Measurements from ENCODE around the gene BEAN1. TPM values are rescaled to one million over a fixed set of nuclear protein-coding genes. Genes with fewer than 3 reads are reported as not detected.

BEAN1 gene
- total RNA-seq, 2 experiments from 2014 or later = not detected

DNA sequence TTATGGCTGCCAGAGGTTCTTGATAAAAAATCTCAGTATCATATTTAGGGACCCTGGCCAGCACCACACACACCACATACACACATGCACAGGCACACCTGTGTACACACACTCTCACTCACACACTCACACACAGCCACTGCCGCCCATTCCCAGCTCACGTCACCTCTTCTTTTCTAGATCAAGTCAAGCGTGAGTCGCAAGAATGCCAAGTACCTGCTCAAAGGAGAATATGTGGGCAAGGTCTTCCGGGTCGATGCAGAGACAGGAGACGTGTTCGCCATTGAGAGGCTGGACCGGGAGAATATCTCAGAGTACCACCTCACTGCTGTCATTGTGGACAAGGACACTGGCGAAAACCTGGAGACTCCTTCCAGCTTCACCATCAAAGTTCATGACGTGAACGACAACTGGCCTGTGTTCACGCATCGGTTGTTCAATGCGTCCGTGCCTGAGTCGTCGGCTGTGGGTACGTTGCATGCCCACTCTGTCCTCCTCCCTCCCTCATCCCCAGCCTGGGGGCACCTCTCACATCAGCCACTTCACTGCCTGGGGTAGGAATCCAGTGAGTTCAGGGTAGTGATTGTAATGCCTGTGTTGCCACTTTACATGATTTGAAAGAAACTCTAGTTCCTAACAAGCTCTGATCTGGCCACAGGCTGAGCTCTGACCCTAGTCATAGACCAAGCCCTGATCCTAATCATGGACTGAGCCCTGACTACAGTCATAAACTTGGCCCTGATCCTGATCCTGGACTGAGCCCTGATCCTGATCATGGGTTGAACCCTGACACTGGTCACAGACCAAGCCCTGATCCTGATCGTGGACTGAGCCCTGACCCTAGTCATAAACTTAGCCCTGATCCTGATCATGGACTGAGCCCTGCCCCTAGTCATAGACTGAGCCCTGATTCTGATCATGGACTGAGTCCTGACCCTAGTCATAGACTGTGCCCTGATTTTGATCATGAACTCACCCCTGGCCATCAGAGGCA lies 40.2 kb upstream of the BEAN1 start:
- CTCF ChIA-PET = no interaction called here
- Mint-ChIP-seq H3K36me3 (ENCODE audit: low read depth) (no peaks in the 10 kb centered on the region), H3K27ac (no peak overlapping the region), H3K4me1 (no peaks in the 10 kb centered on the region), H3K4me3 (no peak overlapping the region), H3K27me3 (peaks cover 1% of the 10 kb centered on the region), H3K9me3 (ENCODE audit: low read depth) (no peaks in the 10 kb centered on the region)
- DNase-seq (no peak), ATAC-seq (no peak)
- intact Hi-C loops (cut with DNase I, micrococcal nuclease) = no loop called here
- POLR2A ChIA-PET = no interaction called here

DNA sequence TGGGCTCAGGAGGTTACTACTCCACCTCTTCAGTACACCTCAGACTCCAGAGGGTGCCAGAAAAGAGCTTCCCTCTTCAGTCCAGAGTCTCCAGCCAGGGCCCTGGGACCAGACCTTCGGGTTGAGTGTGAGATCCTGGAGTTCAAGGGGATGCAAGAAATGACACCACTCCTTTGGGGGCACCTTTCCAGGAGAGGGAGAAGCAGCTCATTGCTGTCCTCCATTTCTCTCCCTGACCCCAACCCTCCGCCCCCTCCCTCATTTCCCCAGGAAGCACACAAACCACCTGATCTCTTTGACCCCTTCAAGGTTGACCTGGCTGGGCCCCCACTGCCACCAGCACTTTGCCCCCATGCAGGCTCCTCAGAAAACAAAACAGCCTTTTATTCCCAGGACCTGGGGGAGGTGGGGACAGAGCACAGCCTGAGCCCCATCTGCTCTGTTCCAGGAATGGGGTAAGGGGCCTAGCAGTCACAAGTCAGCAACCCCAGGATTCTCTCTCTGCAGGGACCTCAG lies 39.2 kb upstream of the BEAN1 start:
- CTCF ChIA-PET = no interaction called here

DNA sequence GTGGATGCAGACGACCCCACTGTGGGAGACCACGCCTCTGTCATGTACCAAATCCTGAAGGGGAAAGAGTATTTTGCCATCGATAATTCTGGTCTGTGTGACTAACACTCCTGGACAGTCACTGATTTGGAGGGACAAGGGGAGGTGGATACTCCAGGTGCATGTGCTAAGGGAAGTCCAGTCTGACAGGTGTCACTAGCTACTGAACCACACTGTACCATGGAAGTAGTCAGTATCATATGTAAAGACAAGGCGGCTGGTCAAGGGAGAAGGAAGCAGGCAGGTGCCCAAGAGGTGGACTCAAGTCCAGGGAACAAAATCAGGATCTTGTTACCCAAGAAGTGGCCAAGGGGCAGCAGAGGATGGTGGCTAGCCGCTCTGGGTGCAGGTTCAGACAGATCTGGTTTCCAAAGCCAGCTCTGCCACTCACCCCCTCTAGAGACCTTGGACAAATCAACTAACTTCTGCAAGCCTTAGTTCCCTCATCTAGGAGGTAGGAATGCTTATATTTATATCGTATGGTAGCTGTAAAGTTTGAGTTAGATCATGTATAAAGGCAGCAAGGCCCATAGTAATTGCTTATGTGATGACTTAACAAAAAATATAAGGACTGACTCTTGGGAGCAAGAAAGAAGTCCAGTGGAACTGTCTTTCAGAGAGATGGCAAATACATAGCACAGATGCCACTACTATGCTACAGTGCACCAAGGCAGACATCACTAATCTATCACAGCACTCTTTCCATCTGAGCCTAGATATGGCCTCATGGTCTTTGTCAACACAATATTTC lies 38.5 kb upstream of the BEAN1 start:
- Mint-ChIP-seq H3K4me3 (no peak overlapping the region), H3K9me3 (ENCODE audit: low read depth) (no peaks in the 10 kb centered on the region), H3K4me1 (no peaks in the 10 kb centered on the region), H3K27me3 (peaks cover 1% of the 10 kb centered on the region), H3K27ac (no peak overlapping the region), H3K36me3 (ENCODE audit: low read depth) (no peaks in the 10 kb centered on the region)
- ChIA-PET POLR2A (no interaction called here), CTCF (no interaction called here)
- no peak for ATAC-seq
- DNase-seq = no peak
- intact Hi-C loops (cut with DNase I, micrococcal nuclease) = no loop called here

More for the DNA sequence above, 39.2 kb upstream of the BEAN1 start:
- POLR2A ChIA-PET = no interaction called here
- H3K9me3 Mint-ChIP-seq (ENCODE audit: low read depth) = no peaks in the 10 kb centered on the region
- H3K27ac Mint-ChIP-seq = no peak overlapping the region
- no peaks in the 10 kb centered on the region for H3K36me3 Mint-ChIP-seq (ENCODE audit: low read depth)
- no peak overlapping the region for H3K4me3 Mint-ChIP-seq
- intact Hi-C loops (cut with DNase I, micrococcal nuclease) = no loop called here
- H3K4me1 Mint-ChIP-seq = no peaks in the 10 kb centered on the region
- no peak for ATAC-seq
- peaks cover 1% of the 10 kb centered on the region for H3K27me3 Mint-ChIP-seq
- no peak for DNase-seq

DNA sequence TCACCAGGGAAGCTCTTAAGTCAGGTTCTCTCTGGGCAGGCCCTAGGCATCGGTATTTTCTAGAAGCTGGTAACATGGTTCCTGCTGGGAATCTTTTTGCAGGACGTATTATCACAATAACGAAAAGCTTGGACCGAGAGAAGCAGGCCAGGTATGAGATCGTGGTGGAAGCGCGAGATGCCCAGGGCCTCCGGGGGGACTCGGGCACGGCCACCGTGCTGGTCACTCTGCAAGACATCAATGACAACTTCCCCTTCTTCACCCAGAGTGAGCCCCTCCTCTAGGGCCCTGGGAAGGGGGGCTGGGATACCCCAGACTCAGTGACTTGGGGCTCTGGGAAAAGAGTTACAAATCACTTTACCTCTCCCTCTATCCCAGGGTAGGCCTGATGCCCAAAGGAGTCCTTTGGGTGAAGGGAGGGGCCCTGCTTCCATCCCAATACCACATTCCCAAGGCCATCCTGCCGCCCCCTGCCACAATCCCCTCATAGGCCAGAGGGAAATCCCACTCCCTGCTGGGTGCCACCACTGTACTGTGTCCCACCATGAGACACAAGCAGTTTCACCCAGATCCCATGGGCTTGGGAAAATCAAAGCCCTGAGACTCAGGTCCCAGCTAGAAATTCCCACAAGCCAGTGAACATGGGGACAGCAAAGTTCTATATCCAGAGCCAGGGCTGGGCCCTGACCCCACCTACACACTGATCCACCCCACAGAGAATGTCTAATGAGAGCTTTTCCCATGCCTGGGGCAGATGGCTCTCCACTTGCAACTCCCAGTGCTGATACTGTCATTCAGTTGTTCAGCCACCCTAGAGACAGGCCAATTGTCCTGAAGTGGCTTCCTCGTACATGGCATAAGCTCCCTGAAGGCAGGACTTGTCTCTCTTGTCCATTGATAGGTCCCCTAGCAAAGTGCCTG lies 37.6 kb upstream of the BEAN1 start:
- ChIA-PET POLR2A (no interaction called here), CTCF (interaction anchor here (1.1 kb wide), 2 partner anchors 48 to 219 kb away, joined by 3 read pairs; no protein-coding TSS in a partner anchor)
- Mint-ChIP-seq H3K4me1 (no peaks in the 10 kb centered on the region), H3K4me3 (no peak overlapping the region), H3K27ac (no peak overlapping the region), H3K36me3 (ENCODE audit: low read depth) (no peaks in the 10 kb centered on the region), H3K9me3 (ENCODE audit: low read depth) (no peaks in the 10 kb centered on the region), H3K27me3 (no peaks in the 10 kb centered on the region)
- intact Hi-C loops (cut with DNase I, micrococcal nuclease) = no loop called here
- ATAC-seq = no peak
- DNase-seq = no peak

DNA sequence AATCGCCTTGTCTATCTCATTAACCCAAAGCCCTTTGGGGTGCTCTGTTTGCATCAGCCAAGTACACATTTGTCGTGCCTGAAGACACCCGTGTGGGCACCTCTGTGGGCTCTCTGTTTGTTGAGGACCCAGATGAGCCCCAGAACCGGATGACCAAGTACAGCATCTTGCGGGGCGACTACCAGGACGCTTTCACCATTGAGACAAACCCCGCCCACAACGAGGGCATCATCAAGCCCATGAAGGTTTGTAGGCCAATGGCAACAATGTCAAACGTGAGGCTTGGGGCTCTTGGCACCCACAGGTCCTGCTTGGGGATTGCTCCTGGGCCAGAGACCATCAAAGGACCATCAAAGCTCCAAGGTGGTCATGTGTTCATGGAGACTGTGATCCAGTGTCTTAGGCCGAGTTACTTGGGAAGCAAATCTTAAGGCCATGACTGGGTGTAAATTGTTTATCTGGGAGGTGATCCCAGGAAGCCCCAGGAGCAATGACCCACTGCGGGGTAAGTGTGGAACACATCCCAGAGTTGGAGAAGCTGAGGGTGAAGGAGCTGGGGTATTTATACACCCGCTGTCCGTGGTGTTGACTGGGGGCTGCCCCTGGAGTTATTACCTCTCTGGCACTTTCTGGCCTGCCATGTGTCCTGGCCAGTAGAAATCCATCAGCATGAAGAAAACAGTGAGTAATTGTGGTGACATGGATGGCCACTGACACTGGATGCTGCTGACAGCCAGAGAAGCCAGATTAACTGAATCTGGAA lies 36.6 kb upstream of the BEAN1 start:
- Mint-ChIP-seq H3K27ac (no peak overlapping the region), H3K4me3 (no peak overlapping the region), H3K36me3 (ENCODE audit: low read depth) (no peaks in the 10 kb centered on the region), H3K27me3 (no peaks in the 10 kb centered on the region), H3K9me3 (ENCODE audit: low read depth) (no peaks in the 10 kb centered on the region), H3K4me1 (no peaks in the 10 kb centered on the region)
- DNase-seq (no peak), ATAC-seq (no peak)
- intact Hi-C loops (cut with DNase I, micrococcal nuclease) = no loop called here
- CTCF ChIA-PET = interaction anchor here (1.1 to 1.4 kb wide), 3 partner anchors 49 to 218 kb away, joined by 3 read pairs; no protein-coding TSS in a partner anchor
- POLR2A ChIA-PET = no interaction called here

DNA sequence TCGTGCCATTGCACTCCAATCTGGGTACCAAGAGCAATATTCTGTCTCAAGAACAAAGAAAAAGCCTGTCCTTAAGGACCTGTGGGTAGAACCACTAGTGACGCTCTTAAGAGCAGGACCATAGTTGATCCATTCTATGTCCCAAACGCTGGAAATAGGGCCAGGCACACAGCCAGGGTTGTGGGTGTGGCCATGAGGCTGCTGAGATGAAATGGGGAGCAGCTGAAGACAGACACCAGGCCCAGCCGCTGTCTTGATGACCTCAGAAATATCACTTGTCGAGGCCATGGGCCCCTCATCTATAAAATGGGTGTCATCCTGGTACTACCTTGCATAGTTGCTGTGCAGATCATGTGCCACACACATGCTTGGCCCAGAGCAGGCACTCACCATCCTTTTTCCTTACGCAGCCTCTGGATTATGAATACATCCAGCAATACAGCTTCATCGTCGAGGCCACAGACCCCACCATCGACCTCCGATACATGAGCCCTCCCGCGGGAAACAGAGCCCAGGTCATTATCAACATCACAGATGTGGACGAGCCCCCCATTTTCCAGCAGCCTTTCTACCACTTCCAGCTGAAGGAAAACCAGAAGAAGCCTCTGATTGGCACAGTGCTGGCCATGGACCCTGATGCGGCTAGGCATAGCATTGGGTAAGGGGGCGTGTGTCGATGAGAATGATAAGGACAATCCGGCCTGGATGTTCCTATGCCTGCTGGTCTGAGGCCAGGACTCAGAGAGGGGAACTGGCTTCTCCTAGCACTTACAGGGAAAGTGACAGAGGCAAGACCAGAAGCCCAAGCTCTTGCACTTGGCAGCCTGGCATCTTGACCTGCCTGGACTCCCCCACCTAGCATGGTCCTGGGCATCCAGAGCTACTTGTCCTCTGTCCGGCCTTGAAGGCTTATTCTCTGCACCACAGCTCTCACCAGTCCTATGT lies 35.1 kb upstream of the BEAN1 start:
- intact Hi-C loops (cut with DNase I, micrococcal nuclease) = no loop called here
- ATAC-seq = no peak
- no peak overlapping the region for H3K27ac Mint-ChIP-seq
- ChIA-PET POLR2A (no interaction called here), CTCF (interaction anchor here (0.6 to 1.8 kb wide), 5 partner anchors 13 to 197 kb away, joined by 3 to 7 read pairs (median 3); no protein-coding TSS in a partner anchor)
- no peaks in the 10 kb centered on the region for H3K27me3 Mint-ChIP-seq
- DNase-seq = no peak
- no peak overlapping the region for H3K4me3 Mint-ChIP-seq
- H3K4me1 Mint-ChIP-seq = no peaks in the 10 kb centered on the region
- H3K9me3 Mint-ChIP-seq (ENCODE audit: low read depth) = no peaks in the 10 kb centered on the region
- H3K36me3 Mint-ChIP-seq (ENCODE audit: low read depth) = no peaks in the 10 kb centered on the region

DNA sequence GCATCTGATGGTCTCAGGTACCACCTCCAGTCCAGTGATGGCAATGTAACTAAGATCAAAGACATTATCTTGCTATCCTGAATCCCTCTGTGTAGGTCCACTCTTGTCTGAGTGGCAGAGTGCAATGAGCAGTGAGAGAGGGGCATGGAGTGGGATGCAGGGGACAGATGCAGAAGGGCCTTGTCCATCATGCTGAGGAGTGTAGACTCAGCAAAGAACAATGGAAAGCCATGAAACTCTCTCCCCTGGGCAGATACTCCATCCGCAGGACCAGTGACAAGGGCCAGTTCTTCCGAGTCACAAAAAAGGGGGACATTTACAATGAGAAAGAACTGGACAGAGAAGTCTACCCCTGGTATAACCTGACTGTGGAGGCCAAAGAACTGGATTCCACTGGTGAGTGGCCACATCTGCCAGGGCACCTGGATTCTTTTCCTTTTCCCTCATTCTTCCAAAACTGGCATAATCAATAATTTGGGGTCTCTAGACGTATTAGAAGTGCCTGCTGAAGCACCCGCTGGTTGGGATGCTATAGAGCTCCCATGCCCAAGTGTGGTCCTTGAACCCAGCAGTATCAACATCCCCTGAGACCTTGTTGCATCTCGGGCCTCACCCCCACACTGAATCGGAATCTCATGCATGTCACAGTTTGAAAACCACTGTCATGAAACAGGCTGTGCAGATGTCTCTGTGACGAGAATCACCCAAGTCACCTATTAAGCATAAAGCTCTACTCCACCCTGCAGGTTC lies 31.1 kb upstream of the BEAN1 start:
- H3K4me3 Mint-ChIP-seq = no peak overlapping the region
- no peak for ATAC-seq
- H3K27me3 Mint-ChIP-seq = peaks cover 4% of the 10 kb centered on the region
- no peak overlapping the region for H3K27ac Mint-ChIP-seq
- intact Hi-C loops (cut with DNase I, micrococcal nuclease) = no loop called here
- no peak for DNase-seq
- POLR2A ChIA-PET = no interaction called here
- no peaks in the 10 kb centered on the region for H3K4me1 Mint-ChIP-seq
- CTCF ChIA-PET = interaction anchor here (0.9 to 1.9 kb wide), 3 partner anchors 10 to 106 kb away, joined by 3 to 5 read pairs (median 3); no protein-coding TSS in a partner anchor
- no peaks in the 10 kb centered on the region for H3K36me3 Mint-ChIP-seq (ENCODE audit: low read depth)
- no peaks in the 10 kb centered on the region for H3K9me3 Mint-ChIP-seq (ENCODE audit: low read depth)

DNA sequence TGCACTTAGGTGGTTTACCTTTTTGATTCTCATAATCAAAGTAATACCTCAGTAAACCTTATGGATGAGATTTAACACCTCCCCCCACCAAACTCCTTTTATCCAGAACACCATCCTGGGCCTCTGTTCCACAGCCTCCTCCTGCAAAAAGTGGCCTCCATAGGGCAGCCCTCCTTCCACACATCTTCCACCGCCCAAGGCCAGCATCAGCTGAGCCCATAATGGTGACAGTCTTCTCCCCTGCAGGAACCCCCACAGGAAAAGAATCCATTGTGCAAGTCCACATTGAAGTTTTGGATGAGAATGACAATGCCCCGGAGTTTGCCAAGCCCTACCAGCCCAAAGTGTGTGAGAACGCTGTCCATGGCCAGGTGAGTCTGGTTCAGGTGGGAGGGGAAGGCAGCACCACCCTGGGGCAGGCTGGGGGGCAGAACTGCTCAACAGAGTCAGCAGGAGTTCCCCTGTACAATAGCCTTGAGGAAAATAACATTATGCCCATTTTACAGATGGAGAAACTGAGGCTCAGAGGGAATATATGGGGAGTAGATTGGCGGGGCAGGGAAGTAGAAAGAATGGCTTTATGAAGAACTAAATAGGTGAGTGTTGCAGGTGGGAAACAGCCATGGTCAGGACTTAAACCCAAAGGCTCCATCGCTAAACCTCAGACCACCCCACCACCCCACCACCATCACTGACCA lies 29.2 kb upstream of the BEAN1 start:
- Mint-ChIP-seq H3K4me1 (no peaks in the 10 kb centered on the region), H3K36me3 (ENCODE audit: low read depth) (no peaks in the 10 kb centered on the region), H3K4me3 (no peak overlapping the region), H3K9me3 (ENCODE audit: low read depth) (no peaks in the 10 kb centered on the region), H3K27ac (no peak overlapping the region), H3K27me3 (peaks cover 4% of the 10 kb centered on the region)
- ChIA-PET POLR2A (no interaction called here), CTCF (interaction anchor here (0.5 kb wide), 1 partner anchor 181 kb away, joined by 3 read pairs; the partner anchor contains the start of gene CMTM2)
- ATAC-seq = no peak
- DNase-seq = no peak
- intact Hi-C loops (cut with DNase I, micrococcal nuclease) = no loop called here

DNA sequence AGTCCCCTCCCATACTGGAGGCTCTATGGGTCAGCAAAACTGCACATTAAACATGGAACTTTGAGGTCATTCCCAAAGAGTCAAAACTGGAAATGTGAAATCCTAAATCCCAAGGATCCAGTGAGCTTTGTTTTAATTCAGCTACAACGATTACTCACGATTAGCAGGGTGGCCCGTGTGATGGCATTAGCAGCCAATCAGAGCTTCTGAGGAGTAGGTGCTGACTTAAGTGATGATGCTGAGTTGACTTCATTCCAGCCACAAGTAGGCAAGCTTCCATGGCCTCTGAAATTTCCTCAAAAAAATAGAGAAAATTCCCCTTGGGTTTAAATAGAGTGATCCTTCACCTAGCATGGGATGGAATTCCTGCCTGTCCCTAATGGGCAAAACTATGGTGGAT lies 28.1 kb upstream of the BEAN1 start:
- ChIA-PET POLR2A (no interaction called here), CTCF (interaction anchor here (1.9 kb wide), 1 partner anchor 10 kb away, joined by 6 read pairs; no protein-coding TSS in a partner anchor)
- Mint-ChIP-seq H3K27me3 (peaks cover 6% of the 10 kb centered on the region), H3K27ac (no peak overlapping the region), H3K4me3 (no peak overlapping the region), H3K4me1 (no peaks in the 10 kb centered on the region), H3K9me3 (ENCODE audit: low read depth) (no peaks in the 10 kb centered on the region), H3K36me3 (ENCODE audit: low read depth) (no peaks in the 10 kb centered on the region)
- intact Hi-C loops (cut with DNase I, micrococcal nuclease) = no loop called here
- DNase-seq (no peak), ATAC-seq (no peak)

Data from activated CD4-positive, alpha-beta T cell treated with anti-CD3 and anti-CD28 coated beads for 36 hours (primary cell).